Measurements from ENCODE around the gene PYGO1.

- TF ChIP-seq CTCF (conservative IDR thresholded peaks at IDR 0.05; ENCODE audit: low read length) (no peak), EZH2phosphoT487 (IDR thresholded peaks at IDR 0.05; ENCODE audit: borderline replicate concordance, low read depth, low read length) (no peak)
These were observed 52.7 kb downstream of the PYGO1 start for GRCh38 chr15:55535436-55535835.

All from OCI-LY7 (cell line).